Naive B cell (primary cell): Measurements from ENCODE around the gene CABCOCO1. TPM values are rescaled to one million over a fixed set of nuclear protein-coding genes. Genes with fewer than 3 reads are reported as not detected.

ENCODE experiments used
- ATAC-seq, 2 donors: fragments of 150-1000 bp; cut with Tn5 transposase; 2 replicates each; pipeline ENCODE4 v1.10.0; 2021; ENCODE audit warnings: low read depth in 2 of 2, mild to moderate bottlenecking in 2 of 2, moderate library complexity in 2 of 2
- DNase-seq: peaks from one replicate; pipeline ENCODE4 v3.0.0; 2022
- H3K27ac Mint-ChIP-seq, 6 donors: one replicate each; pipeline ENCODE4 v1.8.0; 2020 to 2022; ENCODE audit warnings: mild to moderate bottlenecking in 6 of 6, mixed read lengths in 6 of 6, moderate library complexity in 5 of 6, inconsistent platforms in 2 of 6
- H3K27me3 Mint-ChIP-seq, 3 donors: one replicate each; pipeline ENCODE4 v1.8.0; 2021 to 2022; ENCODE audit warnings: mixed read lengths in 3 of 3, mild to moderate bottlenecking in 1 of 3
- H3K36me3 Mint-ChIP-seq, 2 donors: one replicate each; pipeline ENCODE4 v1.8.0; 2020 to 2022; ENCODE audit warnings: mixed read lengths in 2 of 2, inconsistent platforms in 1 of 2, mild to moderate bottlenecking in 1 of 2
- H3K4me1 Mint-ChIP-seq, 3 donors: one replicate each; pipeline ENCODE4 v1.8.0; 2020 to 2022; ENCODE audit warnings: mixed read lengths in 3 of 3, inconsistent platforms in 1 of 3, mild to moderate bottlenecking in 1 of 3, moderate library complexity in 1 of 3
- H3K4me3 Mint-ChIP-seq, 8 donors: one replicate each; pipeline ENCODE4 v1.8.0; 2020 to 2022; ENCODE audit warnings: mild to moderate bottlenecking in 8 of 8, mixed read lengths in 8 of 8, moderate library complexity in 8 of 8, inconsistent platforms in 2 of 8
- H3K9me3 Mint-ChIP-seq, 7 donors: one replicate each; pipeline ENCODE4 v1.8.0; 2020 to 2022; ENCODE audit warnings: mixed read lengths in 7 of 7, mild to moderate bottlenecking in 5 of 7, inconsistent platforms in 2 of 7, moderate library complexity in 1 of 7
- polyA plus RNA-seq, 6 donors: library from polyadenylated mRNA; unstranded; fragments of 300-500 nt; fragmentation: Illumina TruSeq; gene quantifications; one replicate each; pipeline ENCODE4 v1.2.3, GENCODE V29; 2021; ENCODE audit warnings: low read depth in 6 of 6

The CABCOCO1 gene
- polyA plus RNA-seq, 6 donors from 2014 or later = not detected

DNA sequence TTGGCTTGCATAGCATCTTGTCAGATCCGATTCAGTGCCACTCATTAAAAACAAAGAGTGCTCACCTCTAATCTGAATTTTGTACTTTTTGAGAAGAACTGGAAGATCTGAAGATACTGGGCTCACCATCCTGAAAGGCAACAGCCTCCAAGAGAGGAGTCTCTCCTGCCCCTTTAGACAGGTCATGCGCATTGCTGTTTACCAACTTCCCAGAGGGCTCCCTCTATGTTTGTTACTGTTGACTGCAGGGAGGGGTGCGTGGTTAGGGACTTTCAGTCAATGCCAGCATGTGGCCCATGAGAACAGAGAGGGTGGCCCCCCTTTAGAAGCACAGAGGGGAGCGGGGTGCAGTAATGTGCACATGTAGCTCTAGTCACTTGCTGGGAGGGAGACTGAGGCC, 33.2 kb upstream of the CABCOCO1 start:
- no peak for ATAC-seq
- no peaks in the 10 kb centered on the region for H3K9me3 Mint-ChIP-seq
- peaks cover 4 to 14% (median 11%) of the 10 kb centered on the region in 3 donors for H3K27me3 Mint-ChIP-seq
- no peak overlapping the region for H3K27ac Mint-ChIP-seq
- no peaks in the 10 kb centered on the region for H3K4me1 Mint-ChIP-seq
- H3K4me3 Mint-ChIP-seq = no peak overlapping the region
- DNase-seq = no peak
- no peaks in the 10 kb centered on the region for H3K36me3 Mint-ChIP-seq

DNA sequence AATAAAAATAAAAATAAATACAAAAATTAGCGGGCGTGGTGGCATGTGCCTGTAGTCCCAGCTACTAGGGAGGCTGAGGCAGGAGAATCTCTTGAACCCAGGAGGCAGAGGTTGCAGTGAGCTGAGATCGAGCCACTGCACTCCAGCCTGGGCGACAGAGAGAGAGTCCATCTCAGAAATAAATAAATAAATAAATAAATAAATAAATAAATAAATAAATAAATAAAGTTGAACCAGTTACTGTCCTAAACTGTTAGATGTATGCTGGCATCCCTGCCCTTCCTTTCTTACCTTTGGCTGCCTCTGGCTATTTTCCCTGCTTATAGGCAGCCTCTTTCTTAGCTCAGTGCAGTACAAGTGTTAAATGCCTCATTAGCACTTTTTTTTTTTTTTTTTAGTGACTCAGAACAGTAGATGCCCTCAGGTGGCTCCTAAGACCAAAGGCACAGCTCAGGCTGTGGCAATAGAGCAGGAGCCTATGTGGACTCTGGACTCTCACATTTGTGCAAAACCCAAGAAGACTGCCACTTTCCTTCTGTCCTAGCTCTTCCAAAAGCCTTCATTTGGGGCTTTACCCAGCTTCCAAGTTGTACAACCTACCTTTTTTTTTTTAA, 30.6 kb upstream of the CABCOCO1 start:
- Mint-ChIP-seq H3K27me3 (peaks cover 3 to 6% (median 4%) of the 10 kb centered on the region in 3 donors), H3K36me3 (no peaks in the 10 kb centered on the region), H3K9me3 (no peaks in the 10 kb centered on the region), H3K4me1 (no peaks in the 10 kb centered on the region), H3K4me3 (no peak overlapping the region), H3K27ac (no peak overlapping the region)
- no peak for DNase-seq
- no peak for ATAC-seq

- no peak overlapping the region for H3K27ac Mint-ChIP-seq
Observed at GRCh38 chr10:61633665-61634064, 29.1 kb upstream of the CABCOCO1 start.

DNA sequence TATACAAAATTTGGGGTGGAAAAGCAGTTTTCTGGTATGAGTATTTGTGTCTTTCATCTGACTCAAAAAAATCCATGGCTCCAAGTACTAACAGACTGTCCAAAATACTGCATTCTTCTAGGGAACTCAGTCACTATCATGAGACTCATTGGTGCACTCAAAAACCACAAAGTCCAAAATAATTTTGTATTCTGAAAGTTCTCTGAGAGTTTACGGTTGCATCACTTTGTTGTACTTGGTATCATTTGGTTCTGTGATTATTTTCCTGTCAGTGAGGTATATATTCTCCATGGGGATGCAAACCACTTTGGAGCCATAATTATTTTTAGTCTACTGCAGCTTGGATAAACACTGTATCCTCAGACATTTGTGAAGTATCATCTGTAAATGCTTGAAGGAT, 28.0 kb upstream of the CABCOCO1 start:
- no peak overlapping the region for H3K4me3 Mint-ChIP-seq
- ATAC-seq (no peak), DNase-seq (no peak)
- peaks cover 0 to 6% (median 4%) of the 10 kb centered on the region in 3 donors for H3K27me3 Mint-ChIP-seq
- H3K36me3 Mint-ChIP-seq = no peaks in the 10 kb centered on the region
- no peak overlapping the region for H3K27ac Mint-ChIP-seq
- no peaks in the 10 kb centered on the region for H3K9me3 Mint-ChIP-seq
- H3K4me1 Mint-ChIP-seq = no peaks in the 10 kb centered on the region

More at GRCh38 chr10:61633665-61634064, 29.1 kb upstream of the CABCOCO1 start:
- H3K4me3 Mint-ChIP-seq = no peak overlapping the region
- H3K36me3 Mint-ChIP-seq = no peaks in the 10 kb centered on the region
- no peak for ATAC-seq
- no peak for DNase-seq
- H3K9me3 Mint-ChIP-seq = no peaks in the 10 kb centered on the region
- no peaks in the 10 kb centered on the region for H3K4me1 Mint-ChIP-seq
- peaks cover 3 to 6% (median 4%) of the 10 kb centered on the region in 3 donors for H3K27me3 Mint-ChIP-seq

- Mint-ChIP-seq H3K4me3 (no peak overlapping the region), H3K27me3 (peaks cover 4 to 13% (median 6%) of the 10 kb centered on the region in 3 donors), H3K9me3 (no peaks in the 10 kb centered on the region), H3K4me1 (no peaks in the 10 kb centered on the region), H3K36me3 (no peaks in the 10 kb centered on the region), H3K27ac (no peak overlapping the region)
- ATAC-seq (no peak), DNase-seq (no peak)
Observed at GRCh38 chr10:61635471-61635870, 27.3 kb upstream of the CABCOCO1 start.

DNA sequence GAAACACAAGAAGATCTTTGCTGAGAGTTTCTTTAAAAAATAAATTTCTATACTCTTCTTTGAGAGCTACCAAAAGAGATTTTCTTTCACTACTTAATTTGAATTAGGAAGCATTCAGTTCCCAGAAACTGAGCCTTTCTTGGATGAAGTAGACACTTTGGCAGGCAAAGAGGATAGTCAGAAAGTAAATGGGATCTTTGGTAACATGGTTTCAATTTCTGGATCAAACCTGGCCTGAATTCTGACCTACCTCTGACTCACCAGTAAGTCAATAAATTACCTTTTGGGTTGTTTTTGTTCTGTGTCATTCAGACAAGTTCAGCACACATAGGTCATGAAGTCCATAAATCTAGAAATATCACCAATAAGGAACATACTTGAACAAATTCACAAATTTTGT, 26.8 kb upstream of the CABCOCO1 start:
- H3K36me3 Mint-ChIP-seq = no peaks in the 10 kb centered on the region
- no peaks in the 10 kb centered on the region for H3K4me1 Mint-ChIP-seq
- H3K27ac Mint-ChIP-seq = no peak overlapping the region
- H3K27me3 Mint-ChIP-seq = peaks cover 4 to 13% (median 9%) of the 10 kb centered on the region in 3 donors
- DNase-seq = no peak
- ATAC-seq = no peak
- H3K9me3 Mint-ChIP-seq = no peaks in the 10 kb centered on the region
- no peak overlapping the region for H3K4me3 Mint-ChIP-seq

DNA sequence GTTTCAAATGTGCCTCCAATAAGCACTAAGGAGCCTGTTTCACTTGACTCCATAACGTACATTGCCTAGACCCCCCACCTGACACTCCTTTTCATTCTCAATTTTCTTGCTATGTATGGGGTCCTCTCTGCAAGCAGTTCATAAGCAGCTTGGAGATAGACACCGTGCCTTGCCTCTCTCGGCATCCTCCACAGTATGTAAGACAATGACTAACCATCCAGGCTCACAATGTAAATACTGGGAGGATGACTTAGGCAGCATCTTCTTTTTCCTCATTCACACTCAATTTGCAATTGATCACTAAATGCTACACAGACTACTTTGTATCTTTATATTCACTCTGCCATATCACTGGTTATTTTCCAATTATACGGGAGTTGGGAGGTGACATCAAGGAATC, 22.8 kb upstream of the CABCOCO1 start:
- no peak for ATAC-seq
- Mint-ChIP-seq H3K9me3 (no peaks in the 10 kb centered on the region), H3K36me3 (no peaks in the 10 kb centered on the region), H3K27ac (no peak overlapping the region), H3K4me1 (no peaks in the 10 kb centered on the region), H3K27me3 (peaks cover 0 to 14% (median 13%) of the 10 kb centered on the region in 3 donors), H3K4me3 (no peak overlapping the region)
- no peak for DNase-seq

GRCh38 chr10:61640856-61641255, 21.9 kb upstream of the CABCOCO1 start:
- no peaks in the 10 kb centered on the region for H3K9me3 Mint-ChIP-seq

DNA sequence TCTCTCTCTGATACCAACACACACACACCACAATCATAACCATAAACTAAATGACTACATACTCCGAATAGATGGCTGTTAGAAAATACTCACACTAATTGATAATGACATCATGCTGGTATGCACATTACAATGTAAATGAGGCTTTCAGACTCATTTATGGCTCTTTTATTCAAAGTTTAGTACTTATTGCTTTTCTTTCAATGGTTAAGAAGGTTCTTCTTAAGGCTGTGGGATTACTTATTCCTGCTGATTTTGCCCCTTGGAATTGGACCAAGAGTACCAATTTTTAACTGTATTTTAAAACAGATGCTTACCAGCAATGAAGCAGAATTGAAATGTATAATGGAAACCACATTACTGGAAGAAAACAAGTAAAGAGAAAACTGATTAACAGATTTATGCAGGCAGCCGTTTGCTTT, 20.6 kb upstream of the CABCOCO1 start:
- no peak for DNase-seq
- ATAC-seq = no peak
- Mint-ChIP-seq H3K4me3 (no peak overlapping the region), H3K27me3 (peaks cover 0 to 14% (median 13%) of the 10 kb centered on the region in 3 donors), H3K4me1 (no peaks in the 10 kb centered on the region), H3K36me3 (no peaks in the 10 kb centered on the region), H3K9me3 (no peaks in the 10 kb centered on the region), H3K27ac (no peak overlapping the region)

More at GRCh38 chr10:61640856-61641255, 21.9 kb upstream of the CABCOCO1 start:
- H3K27ac Mint-ChIP-seq = no peak overlapping the region
- H3K4me3 Mint-ChIP-seq = no peak overlapping the region
- DNase-seq = no peak
- H3K4me1 Mint-ChIP-seq = no peaks in the 10 kb centered on the region
- peaks cover 0 to 14% (median 13%) of the 10 kb centered on the region in 3 donors for H3K27me3 Mint-ChIP-seq
- ATAC-seq = no peak
- H3K36me3 Mint-ChIP-seq = no peaks in the 10 kb centered on the region

DNA sequence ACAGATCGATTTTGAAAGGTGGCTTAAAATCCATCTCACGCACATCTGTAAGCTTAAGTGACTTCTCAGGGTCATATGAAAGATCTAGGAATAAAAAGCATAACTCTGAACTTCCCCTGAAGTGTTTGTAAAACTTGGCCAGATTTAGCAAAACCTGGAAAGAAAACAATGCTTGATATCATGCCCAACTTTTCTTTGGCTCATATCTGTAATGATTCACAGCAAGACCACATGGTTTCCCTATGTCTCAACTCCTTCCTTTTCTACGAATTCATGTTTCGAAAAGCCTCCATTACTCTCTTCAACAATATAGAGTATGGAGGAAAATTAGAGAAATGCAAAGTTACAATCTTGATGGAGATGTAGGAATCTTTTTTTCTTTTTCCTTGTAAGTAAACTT, 20.1 kb upstream of the CABCOCO1 start:
- Mint-ChIP-seq H3K4me3 (no peak overlapping the region), H3K36me3 (no peaks in the 10 kb centered on the region), H3K4me1 (no peaks in the 10 kb centered on the region), H3K27me3 (peaks cover 0 to 14% (median 13%) of the 10 kb centered on the region in 3 donors), H3K9me3 (no peaks in the 10 kb centered on the region), H3K27ac (no peak overlapping the region)
- ATAC-seq = no peak
- no peak for DNase-seq

DNA sequence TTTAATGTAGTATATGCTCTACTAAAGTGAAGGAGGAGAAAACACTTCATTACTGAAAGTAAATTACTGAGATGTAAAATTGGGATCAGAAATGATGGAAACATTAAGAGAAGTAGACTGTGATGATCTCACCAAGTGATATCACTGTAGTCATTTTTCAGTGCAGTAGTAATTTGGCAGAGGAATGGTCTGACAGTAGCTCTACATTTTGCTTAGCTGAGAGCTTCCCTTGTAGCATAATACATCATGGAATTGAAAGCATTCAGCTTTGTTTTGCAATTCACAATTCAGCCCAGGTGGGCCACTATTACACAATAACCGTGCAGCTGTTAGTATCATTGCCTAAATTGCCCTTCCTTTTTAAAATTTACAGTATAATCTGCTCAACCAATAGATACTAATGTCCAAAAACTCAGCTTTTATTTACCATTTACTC, 19.4 kb upstream of the CABCOCO1 start:
- ATAC-seq (no peak), DNase-seq (no peak)
- Mint-ChIP-seq H3K27me3 (peaks cover 0 to 16% (median 14%) of the 10 kb centered on the region in 3 donors), H3K4me3 (no peak overlapping the region), H3K9me3 (no peaks in the 10 kb centered on the region), H3K4me1 (no peaks in the 10 kb centered on the region), H3K27ac (no peak overlapping the region), H3K36me3 (no peaks in the 10 kb centered on the region)

- no peak for ATAC-seq
- H3K4me1 Mint-ChIP-seq = no peaks in the 10 kb centered on the region
- H3K4me3 Mint-ChIP-seq = no peak overlapping the region
- no peaks in the 10 kb centered on the region for H3K36me3 Mint-ChIP-seq
- DNase-seq = no peak
- peaks cover 20 to 29% (median 29%) of the 10 kb centered on the region in 3 donors for H3K27me3 Mint-ChIP-seq
- H3K27ac Mint-ChIP-seq = no peak overlapping the region
- peaks cover 0 to 6% (median 2%) of the 10 kb centered on the region in 7 donors for H3K9me3 Mint-ChIP-seq
Observed at GRCh38 chr10:61653699-61654098, 9.0 kb upstream of the CABCOCO1 start.

GRCh38 chr10:61655335-61655851, 7.3 kb upstream of the CABCOCO1 start:
- no peak for ATAC-seq
- Mint-ChIP-seq H3K9me3 (peaks cover 0 to 6% (median 2%) of the 10 kb centered on the region in 7 donors), H3K27ac (no peak overlapping the region), H3K36me3 (no peaks in the 10 kb centered on the region), H3K4me1 (no peaks in the 10 kb centered on the region), H3K4me3 (no peak overlapping the region), H3K27me3 (peaks cover 24 to 31% (median 30%) of the 10 kb centered on the region in 3 donors)
- no peak for DNase-seq

DNA sequence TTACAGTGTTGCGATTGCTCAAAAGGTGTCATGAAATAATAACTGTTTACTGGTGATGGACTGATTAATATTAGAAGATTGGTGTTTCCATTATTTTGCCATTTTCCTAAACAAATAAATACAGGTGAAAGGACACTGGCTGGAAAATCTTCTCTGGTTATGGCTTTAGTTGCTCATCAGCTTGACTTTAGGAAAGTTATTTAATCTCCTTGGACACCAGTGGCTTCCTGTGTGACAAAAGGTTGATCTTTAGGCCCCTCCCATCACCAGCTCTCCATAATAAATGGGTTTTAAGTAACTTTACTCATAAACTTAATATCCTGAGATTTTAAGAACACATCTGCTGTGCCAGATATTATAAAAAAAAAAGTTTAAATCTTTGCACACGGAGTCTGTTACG, 737 bp downstream of the CABCOCO1 start:
- Mint-ChIP-seq H3K4me3 (peak overlapping the region in 6 of 8 donors; percentile 29 to 70 (median 36)), H3K4me1 (peaks cover 0 to 2% (median 0%) of the 10 kb centered on the region in 3 donors), H3K27ac (no peak overlapping the region), H3K27me3 (peaks cover 39 to 47% (median 46%) of the 10 kb centered on the region in 3 donors), H3K9me3 (peaks cover 0 to 4% (median 0%) of the 10 kb centered on the region in 7 donors), H3K36me3 (no peaks in the 10 kb centered on the region)
- DNase-seq (no peak), ATAC-seq (no peak)
